GM23248 (cell line): ENCODE results near the gene FLT1.

Source experiments
- EZH2 ChIP-seq: fragments of 200-600 bp; sonication (generic); IDR thresholded peaks from 2 replicates; pipeline ENCODE4 v1.6.1; 2018; ENCODE audit warnings: antibody characterized with exemption, mild to moderate bottlenecking; ENCODE audit not compliant: insufficient read depth, poor library complexity, severe bottlenecking
- EZH2phosphoT487 ChIP-seq: fragments of 200-600 bp; sonication (generic); IDR thresholded peaks from 2 replicates; pipeline ENCODE4 v1.6.1; 2018; ENCODE audit warnings: antibody characterized with exemption, moderate library complexity, mild to moderate bottlenecking, low read depth; ENCODE audit not compliant: insufficient read depth

DNA sequence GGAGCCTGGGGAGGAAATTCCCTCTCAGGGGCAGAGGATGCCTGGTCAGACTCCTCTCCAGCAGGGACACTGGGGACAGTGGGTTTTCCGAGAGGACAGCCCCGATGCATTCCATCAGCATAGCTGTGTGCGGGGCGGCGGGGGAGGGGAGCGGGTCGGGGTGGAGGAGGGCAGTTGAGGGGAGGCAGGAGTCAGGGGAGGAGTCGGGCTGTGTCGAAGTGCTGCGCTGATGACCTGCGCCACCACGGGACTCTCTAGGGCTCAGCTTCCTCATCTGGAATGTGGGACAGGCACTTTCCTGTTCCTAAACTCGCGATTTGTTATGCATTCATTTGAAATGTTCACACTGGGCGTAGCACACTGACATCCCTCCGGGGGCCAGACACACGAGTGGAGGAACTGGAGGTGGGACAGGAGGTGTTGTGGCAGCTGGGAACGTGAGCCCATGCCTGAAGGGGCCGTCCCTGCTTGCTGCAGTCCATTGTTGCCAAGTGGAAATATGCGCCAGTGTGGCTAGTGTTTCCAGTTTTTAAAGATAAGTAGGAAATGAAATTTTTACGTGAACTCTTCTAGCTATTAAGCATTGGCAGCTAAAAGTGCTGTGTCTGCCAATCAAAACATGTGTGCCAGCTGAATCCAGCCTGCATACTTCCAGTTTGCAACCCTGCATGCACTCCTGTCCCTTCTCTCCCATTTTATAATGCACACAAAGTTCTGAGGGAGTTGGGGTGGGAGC, 43.3 kb downstream of the FLT1 start:
- TF ChIP-seq EZH2 (no peak), EZH2phosphoT487 (no peak)
